SU-DHL-6 (cell line): ENCODE measurements around the gene RNU5D-1.

Source experiments
- EZH2phosphoT487 ChIP-seq: fragments of 200-600 bp; sonication (generic), shearing (Covaris generic); conservative IDR thresholded peaks from 2 replicates; pipeline ENCODE4 v1.6.1; 2018; ENCODE audit warnings: mild to moderate bottlenecking, antibody characterized with exemption, low read length, moderate library complexity, mixed read lengths
- TF ChIP-seq, protein P1 (sequence below): fragments of 200-600 bp; sonication (generic); IDR thresholded peaks from one replicate; pipeline ENCODE4 v1.5.1; 2017; ENCODE audit warnings: antibody characterized with exemption, mild to moderate bottlenecking, low read length, moderate library complexity; ENCODE audit not compliant: insufficient read depth, poor library complexity, severe bottlenecking

DNA sequence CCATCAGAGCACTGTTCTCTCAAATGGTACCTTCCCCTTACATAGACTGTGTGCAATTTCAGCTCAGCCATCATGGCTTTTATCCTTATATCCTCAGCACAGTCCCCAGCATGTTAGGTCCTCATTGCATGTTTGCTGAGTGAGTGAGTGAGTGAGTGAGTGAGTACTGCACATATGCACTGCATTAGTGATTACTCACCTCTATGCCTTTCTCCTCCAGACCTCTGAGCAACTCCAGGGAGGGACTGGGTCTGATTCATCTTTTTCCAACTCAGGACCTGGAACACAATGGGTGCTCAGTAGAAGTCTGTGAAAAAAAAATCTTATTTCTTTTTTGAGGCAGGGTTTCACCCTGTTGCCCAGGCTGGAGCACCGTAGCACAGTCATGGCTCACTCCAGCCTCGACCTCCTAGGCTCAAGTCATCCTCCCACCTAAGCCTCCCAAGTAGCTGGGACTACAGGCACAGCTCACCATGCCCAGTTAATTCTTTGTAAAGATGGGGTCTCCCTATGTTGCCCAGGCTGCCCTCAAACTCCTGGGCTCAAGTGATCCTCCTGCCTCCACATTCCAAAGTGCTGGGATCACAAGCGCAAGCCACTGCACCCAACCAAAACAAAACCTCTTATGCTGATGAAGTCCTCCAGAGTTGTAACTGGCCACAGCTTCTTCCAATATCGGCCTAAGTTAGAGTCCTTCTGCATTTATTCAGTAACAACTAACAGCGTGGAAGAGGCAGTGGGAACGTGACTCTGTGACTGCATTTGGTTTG lies 23.7 kb downstream of the RNU5D-1 start:
- TF ChIP-seq, protein P1, sequence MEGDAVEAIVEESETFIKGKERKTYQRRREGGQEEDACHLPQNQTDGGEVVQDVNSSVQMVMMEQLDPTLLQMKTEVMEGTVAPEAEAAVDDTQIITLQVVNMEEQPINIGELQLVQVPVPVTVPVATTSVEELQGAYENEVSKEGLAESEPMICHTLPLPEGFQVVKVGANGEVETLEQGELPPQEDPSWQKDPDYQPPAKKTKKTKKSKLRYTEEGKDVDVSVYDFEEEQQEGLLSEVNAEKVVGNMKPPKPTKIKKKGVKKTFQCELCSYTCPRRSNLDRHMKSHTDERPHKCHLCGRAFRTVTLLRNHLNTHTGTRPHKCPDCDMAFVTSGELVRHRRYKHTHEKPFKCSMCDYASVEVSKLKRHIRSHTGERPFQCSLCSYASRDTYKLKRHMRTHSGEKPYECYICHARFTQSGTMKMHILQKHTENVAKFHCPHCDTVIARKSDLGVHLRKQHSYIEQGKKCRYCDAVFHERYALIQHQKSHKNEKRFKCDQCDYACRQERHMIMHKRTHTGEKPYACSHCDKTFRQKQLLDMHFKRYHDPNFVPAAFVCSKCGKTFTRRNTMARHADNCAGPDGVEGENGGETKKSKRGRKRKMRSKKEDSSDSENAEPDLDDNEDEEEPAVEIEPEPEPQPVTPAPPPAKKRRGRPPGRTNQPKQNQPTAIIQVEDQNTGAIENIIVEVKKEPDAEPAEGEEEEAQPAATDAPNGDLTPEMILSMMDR = no peak
- TF ChIP-seq EZH2phosphoT487 = no peak
